HCT116 (cell line): Measurements from ENCODE around the gene SLC1A1. TPM values are rescaled to one million over a fixed set of nuclear protein-coding genes. Genes with fewer than 3 reads are reported as not detected.

Experiments used
- ATAC-seq: fragments of 200-7000 bp; cut with Tn5 transposase; 2 replicates; pipeline ENCODE4 v1.9.1; 2020; ENCODE audit warnings: mild to moderate bottlenecking, moderate library complexity
- BruUV-seq: library from RNA; stranded (reverse); fragments of 400-500 nt; replicated peaks from 2 replicates; lab custom pipeline; 2021; lab: Mats Ljungman, UMichigan
- CTCF ChIA-PET: fragments of 300-600 bp; sonication (Branson Sonifier 250); formaldehyde crosslinking; loops from one replicate; lab custom pipeline; 2021; ENCODE audit warnings: antibody characterized with exemption; lab: Charles Lee
- POLR2A ChIA-PET: fragments of 300-600, 350-600 bp; sonication (Branson Sonifier 250); formaldehyde crosslinking; loops from one replicate; lab custom pipeline; 2021; ENCODE audit warnings: antibody characterized with exemption; lab: Charles Lee
- RAD21 ChIA-PET, 2 experiments: fragments of 300-600 bp; sonication (Branson Sonifier 250); formaldehyde crosslinking; loops; one replicate each; lab custom pipeline; 2023; ENCODE audit warnings: low total read pairs in 2 of 2; ENCODE audit not compliant: uncharacterized antibody in 2 of 2, unreplicated experiment in 2 of 2, low non-redundant PET in 1 of 2; lab: Charles Lee
- DNase-seq: peaks from one replicate; pipeline ENCODE4 v3.0.0-alpha.2; 2010; ENCODE audit warnings: low read depth, low spot score
- H2AFZ ChIP-seq: fragments of 200-600 bp; shearing (Covaris generic), sonication (generic); 2 replicates; pipeline ENCODE4 v1.6.1; 2017; ENCODE audit warnings: low read depth, mixed run types, mixed read lengths, antibody characterized with exemption, low read length; ENCODE audit not compliant: poor library complexity, severe bottlenecking
- H3K27ac ChIP-seq: 2 replicates; pipeline ENCODE4 v1.5.1; 2012; ENCODE audit warnings: low read depth, low read length
- H3K27me3 ChIP-seq: fragments of 200-600 bp; sonication (generic); 2 replicates; pipeline ENCODE4 v1.6.1; 2016; ENCODE audit warnings: mixed run types, low read length, mixed read lengths; ENCODE audit not compliant: insufficient read depth
- H3K36me3 ChIP-seq, 2 experiments: fragments of 200-500 bp in 1 of 2; fragments of 200-600 bp in 1 of 2; sonication (Bioruptor generic) in 1 of 2; sonication (generic) in 1 of 2; 2 replicates each; pipeline versions ENCODE4 v1.5.1 to v1.6.1; 2014 to 2016; ENCODE audit warnings: low read length in 2 of 2, inconsistent platforms in 1 of 2, mixed read lengths in 1 of 2, mixed run types in 1 of 2; ENCODE audit not compliant: insufficient read depth in 2 of 2, control insufficient read depth in 1 of 2
- H3K4me1 ChIP-seq, 2 experiments: fragments of 200-600 bp in 1 of 2; sonication (generic) in 1 of 2; 2 replicates each; pipeline versions ENCODE4 v1.5.1 to v1.6.1; 2012 to 2017; ENCODE audit warnings: low read length in 2 of 2, inconsistent platforms in 1 of 2, mild to moderate bottlenecking in 1 of 2, mixed read lengths in 1 of 2, mixed run types in 1 of 2, moderate library complexity in 1 of 2; ENCODE audit not compliant: insufficient read depth in 2 of 2, control insufficient read depth in 1 of 2
- H3K4me2 ChIP-seq: fragments of 200-600 bp; sonication (generic); 2 replicates; pipeline ENCODE4 v1.6.1; 2017; ENCODE audit warnings: mixed run types, low read length, mixed read lengths
- H3K4me3 ChIP-seq, 2 experiments: fragments of 200-600 bp in 1 of 2; sonication (generic) in 1 of 2; replicated peaks in 1 of 2; 2 replicates each; pipeline ENCODE4 v1.5.1; 2011 to 2016; ENCODE audit warnings: low read length in 2 of 2, control low read depth in 1 of 2, low read depth in 1 of 2, mild to moderate bottlenecking in 1 of 2, mixed read lengths in 1 of 2, mixed run types in 1 of 2
- H3K79me2 ChIP-seq: fragments of 200-600 bp; sonication (generic); 2 replicates; pipeline ENCODE4 v1.6.1; 2017; ENCODE audit warnings: mild to moderate bottlenecking, mixed run types, low read length, moderate library complexity, mixed read lengths; ENCODE audit not compliant: insufficient read depth
- H3K9ac ChIP-seq: fragments of 200-600 bp; sonication (generic); 2 replicates; pipeline ENCODE4 v1.6.1; 2016; ENCODE audit warnings: low read length, mixed read lengths
- H3K9me2 ChIP-seq: fragments of 200-600 bp; sonication (generic), shearing (Covaris generic); 2 replicates; pipeline ENCODE4 v1.6.1; 2017; ENCODE audit warnings: mixed run types, mild to moderate bottlenecking, moderate library complexity; ENCODE audit not compliant: insufficient read depth
- H3K9me3 ChIP-seq, 2 experiments: fragments of 200-500 bp in 1 of 2; fragments of 200-600 bp in 1 of 2; sonication (Bioruptor generic) in 1 of 2; sonication (generic) in 1 of 2; 2 replicates each; pipeline ENCODE4 v1.6.1; 2014 to 2017; ENCODE audit warnings: low read length in 2 of 2, mixed read lengths in 2 of 2, inconsistent platforms in 1 of 2, low read depth in 1 of 2, mild to moderate bottlenecking in 1 of 2, mixed run types in 1 of 2, moderate library complexity in 1 of 2; ENCODE audit not compliant: control insufficient read depth in 1 of 2, insufficient read depth in 1 of 2
- H4K20me1 ChIP-seq: fragments of 200-600 bp; sonication (generic), shearing (Covaris generic); 2 replicates; pipeline ENCODE4 v1.6.1; 2017; ENCODE audit warnings: mixed run types, mild to moderate bottlenecking, moderate library complexity; ENCODE audit not compliant: insufficient read depth
- ATF3 ChIP-seq: IDR thresholded peaks from 2 replicates; pipeline ENCODE4 v1.6.1; 2012
- FOSL1 ChIP-seq: IDR thresholded peaks from 2 replicates; pipeline ENCODE4 v1.6.1; 2012; ENCODE audit warnings: low read depth
- JUND ChIP-seq: IDR thresholded peaks from 2 replicates; pipeline ENCODE4 v1.6.1; 2012
- MAX ChIP-seq: IDR thresholded peaks from 2 replicates; pipeline ENCODE4 v1.6.1; 2012
- POLR2AphosphoS5 ChIP-seq: IDR thresholded peaks from 2 replicates; pipeline ENCODE4 v1.6.1; 2011; ENCODE audit warnings: mild to moderate bottlenecking, low read depth, low read length, moderate library complexity
- RAD21 ChIP-seq: IDR thresholded peaks from 2 replicates; pipeline ENCODE4 v1.6.1; 2012; ENCODE audit warnings: low read depth, mild to moderate bottlenecking
- TCF7L2 ChIP-seq: IDR thresholded peaks from 2 replicates; pipeline ENCODE4 v1.7.0; 2011; ENCODE audit warnings: borderline replicate concordance, inconsistent platforms; ENCODE audit not compliant: insufficient read depth, insufficient read length; ENCODE audit errors: extremely low read depth
- YY1 ChIP-seq: IDR thresholded peaks from 2 replicates; pipeline ENCODE4 v1.6.1; 2011; ENCODE audit warnings: low read length, low read depth, moderate library complexity, mild to moderate bottlenecking; ENCODE audit not compliant: insufficient replicate concordance; ENCODE audit errors: extremely low read depth
- ZBTB33 ChIP-seq: IDR thresholded peaks from 2 replicates; pipeline ENCODE4 v1.6.1; 2011; ENCODE audit warnings: mild to moderate bottlenecking, low read length, moderate library complexity; ENCODE audit not compliant: insufficient replicate concordance; ENCODE audit errors: extremely low read depth
- ZNF274 ChIP-seq: fragments of 200-500 bp; sonication (Bioruptor generic); IDR thresholded peaks from 2 replicates; pipeline ENCODE4 v1.6.1; 2014; ENCODE audit warnings: mild to moderate bottlenecking, low read depth, low read length, inconsistent platforms
- intact Hi-C: fragments of 100-400 bp; cut with micrococcal nuclease; formaldehyde crosslinking; loops from 2 replicates; pipeline ENCODE4 v1.10.0; 2022
- total RNA-seq: library from RNA; stranded (reverse); gene quantifications from one replicate; pipeline ENCODE4 v1.2.1, GENCODE V29; 2021; ENCODE audit not compliant: unreplicated experiment

SLC1A1 gene
- total RNA-seq, 1 experiment from 2014 or later, result 6.8 TPM

- CTCF ChIA-PET, result no interaction called here
- intact Hi-C loops, result no loop called here
- ATAC-seq (no peak), DNase-seq (no peak)
- H3K36me3 ChIP-seq, result no peaks in the 10 kb centered on the region
- no peaks in the 10 kb centered on the region for H3K4me1 ChIP-seq
- H3K27me3 ChIP-seq, result no peaks in the 10 kb centered on the region
- no peaks in the 10 kb centered on the region for H4K20me1 ChIP-seq
- no peak overlapping the region for H2AFZ ChIP-seq
- H3K4me2 ChIP-seq, result no peak overlapping the region
- no peak overlapping the region for H3K9ac ChIP-seq
- TF ChIP-seq RAD21 (no peak), POLR2AphosphoS5 (no peak), ZBTB33 (no peak), ZNF274 (no peak), TCF7L2 (no peak), FOSL1 (no peak), JUND (no peak), ATF3 (no peak), MAX (no peak), YY1 (no peak)
- BruUV-seq, result no TSS peak
- H3K27ac ChIP-seq, result no peak overlapping the region
- no peaks in the 10 kb centered on the region for H3K9me2 ChIP-seq
- no peaks in the 10 kb centered on the region for H3K79me2 ChIP-seq
- no peak overlapping the region for H3K4me3 ChIP-seq
- H3K9me3 ChIP-seq, result no peaks in the 10 kb centered on the region
- POLR2A ChIA-PET, result no interaction called here
- RAD21 ChIA-PET, result no interaction called here
Observed at GRCh38 chr9:4520055-4520454, 29.8 kb downstream of the SLC1A1 start.
